Subcutaneous adipose tissue (tissue), 4 donors: ENCODE data around the gene TRAF3. TPM values are rescaled to one million over a fixed set of nuclear protein-coding genes. Genes with fewer than 3 reads are reported as not detected.

Experiments used
- total RNA-seq, 4 donors: library from RNA; depleted of rRNA; stranded (reverse); fragments of >200 nt; gene quantifications; one replicate each; pipeline ENCODE4 v1.1.0, GENCODE V29; 2016
- TF ChIP-seq, protein P1 (sequence below): fragments of 450-650 bp; IDR thresholded peaks from one replicate; pipeline ENCODE4 v1.5.1; 2016; ENCODE audit warnings: low read depth, mild to moderate bottlenecking, control low read depth, antibody characterized with exemption, moderate library complexity

Gene TRAF3
- total RNA-seq, 4 donors from 2014 or later: 11.0 to 21.0 (median 14.0) TPM

DNA sequence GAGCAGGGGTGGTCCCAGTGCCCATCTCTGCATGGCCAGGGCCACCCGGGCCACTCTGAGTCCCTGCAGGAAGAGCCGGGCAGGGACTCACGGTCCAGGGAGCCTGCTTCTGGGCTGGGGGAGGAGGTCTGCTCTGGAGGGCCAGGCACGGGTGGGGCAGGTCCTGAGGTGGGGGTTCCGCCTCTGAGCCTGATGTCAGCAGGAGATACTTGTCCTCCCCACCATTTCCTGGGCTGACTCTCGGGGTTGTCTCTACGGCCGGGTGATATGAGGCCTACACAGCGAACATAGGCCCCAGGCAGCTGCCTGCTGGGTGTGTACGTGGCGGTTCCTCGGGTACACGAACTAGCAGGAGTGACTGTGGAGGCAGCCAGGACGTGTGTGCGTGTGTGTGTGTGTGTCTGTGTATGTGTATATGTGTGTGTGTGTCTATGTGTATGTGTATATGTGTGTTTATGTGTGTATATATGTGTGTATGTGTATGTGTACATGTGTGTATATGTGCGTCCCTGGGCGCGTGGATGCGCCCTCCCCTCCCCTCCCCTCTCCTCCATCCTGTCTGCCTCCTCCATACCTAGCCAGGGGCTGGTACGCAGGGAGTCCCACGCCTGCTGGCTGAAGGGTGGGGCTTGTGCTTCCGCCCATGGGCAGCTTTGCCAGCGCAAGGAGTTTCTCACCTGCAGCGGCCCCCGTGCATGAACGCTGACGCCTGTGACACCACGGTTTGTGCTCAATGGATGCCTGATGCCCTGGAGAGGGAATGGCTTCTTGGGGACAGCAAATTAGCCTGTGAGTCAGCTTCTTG is 30.4 kb upstream of the TRAF3 start:
- TF ChIP-seq, protein P1, sequence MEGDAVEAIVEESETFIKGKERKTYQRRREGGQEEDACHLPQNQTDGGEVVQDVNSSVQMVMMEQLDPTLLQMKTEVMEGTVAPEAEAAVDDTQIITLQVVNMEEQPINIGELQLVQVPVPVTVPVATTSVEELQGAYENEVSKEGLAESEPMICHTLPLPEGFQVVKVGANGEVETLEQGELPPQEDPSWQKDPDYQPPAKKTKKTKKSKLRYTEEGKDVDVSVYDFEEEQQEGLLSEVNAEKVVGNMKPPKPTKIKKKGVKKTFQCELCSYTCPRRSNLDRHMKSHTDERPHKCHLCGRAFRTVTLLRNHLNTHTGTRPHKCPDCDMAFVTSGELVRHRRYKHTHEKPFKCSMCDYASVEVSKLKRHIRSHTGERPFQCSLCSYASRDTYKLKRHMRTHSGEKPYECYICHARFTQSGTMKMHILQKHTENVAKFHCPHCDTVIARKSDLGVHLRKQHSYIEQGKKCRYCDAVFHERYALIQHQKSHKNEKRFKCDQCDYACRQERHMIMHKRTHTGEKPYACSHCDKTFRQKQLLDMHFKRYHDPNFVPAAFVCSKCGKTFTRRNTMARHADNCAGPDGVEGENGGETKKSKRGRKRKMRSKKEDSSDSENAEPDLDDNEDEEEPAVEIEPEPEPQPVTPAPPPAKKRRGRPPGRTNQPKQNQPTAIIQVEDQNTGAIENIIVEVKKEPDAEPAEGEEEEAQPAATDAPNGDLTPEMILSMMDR: no peak

GRCh38 chr14:102748806-102749205 is 28.4 kb upstream of the TRAF3 start:
- TF ChIP-seq, protein P1: no peak

GRCh38 chr14:102749393-102750305 is 27.6 kb upstream of the TRAF3 start:
- TF ChIP-seq, protein P1: no peak

GRCh38 chr14:102750376-102750775 is 26.9 kb upstream of the TRAF3 start:
- TF ChIP-seq, protein P1: no peak

- TF ChIP-seq, protein P1: no peak
These were observed 26.2 kb upstream of the TRAF3 start for GRCh38 chr14:102751088-102751487.

DNA sequence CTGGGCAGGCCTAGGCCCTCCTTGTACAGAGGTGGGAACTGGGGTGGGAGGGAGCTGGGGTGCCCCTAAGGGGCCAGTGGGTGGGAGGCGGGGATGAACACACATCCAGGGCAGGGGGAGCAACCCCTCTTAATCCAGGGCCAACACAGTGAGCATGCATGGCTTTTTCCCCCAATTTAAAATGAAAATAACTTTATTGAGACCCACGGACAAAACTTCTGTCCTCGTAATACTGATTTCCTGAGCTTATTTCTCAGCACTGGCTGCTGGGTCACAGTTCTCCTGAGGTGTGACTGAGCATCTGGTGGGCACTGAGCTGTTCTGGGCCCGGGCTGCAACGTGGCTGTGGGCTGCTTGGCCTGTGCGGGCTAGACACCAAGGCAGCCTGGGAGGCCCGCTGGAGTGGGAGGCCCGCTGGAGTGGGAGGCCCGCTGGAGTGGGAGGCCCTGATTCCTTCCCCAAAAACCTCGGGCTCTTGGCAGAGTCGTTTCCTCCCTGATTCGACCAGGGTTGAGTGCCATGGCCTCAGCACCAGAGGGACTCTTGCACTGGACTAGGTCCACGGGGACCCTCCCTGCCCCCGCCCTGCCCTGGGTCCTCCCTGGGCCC is 24.9 kb upstream of the TRAF3 start:
- TF ChIP-seq, protein P1: no peak
